SIG-M5 treated with dmso at 0.1 percent for 504 hours (cell line): ENCODE data around the gene SLC6A6.
"Not testable (repeated sequence)": the region's sequence is repeated elsewhere in the genome, so short reads cannot be mapped to it uniquely, and the experiment has no call there.

ENCODE experiments used
- DNase-seq: peaks from one replicate; lab custom pipeline; 2025; ENCODE audit not compliant: unreplicated experiment; lab: John Stamatoyannopoulos, UW

Gene SLC6A6

GRCh38 chr3:14505001-14505802 is 102.8 kb downstream of the SLC6A6 start:
- DNase-seq, result no peak

GRCh38 chr3:14505803-14506500 is 103.5 kb downstream of the SLC6A6 start:
- DNase-seq, result no peak

- DNase-seq, result no peak
These were observed 104.4 kb downstream of the SLC6A6 start for GRCh38 chr3:14506626-14507304.

- DNase-seq, result no peak
These were observed 104.9 kb downstream of the SLC6A6 start for GRCh38 chr3:14507305-14507741.

GRCh38 chr3:14507757-14508504 is 105.5 kb downstream of the SLC6A6 start:
- no peak for DNase-seq

GRCh38 chr3:14508505-14508819 is 106.1 kb downstream of the SLC6A6 start:
- DNase-seq, result no peak

GRCh38 chr3:14508966-14509795 is 106.8 kb downstream of the SLC6A6 start:
- peak; percentile 35 for DNase-seq

GRCh38 chr3:14509796-14510100 is 107.3 kb downstream of the SLC6A6 start:
- no peak for DNase-seq

GRCh38 chr3:14510838-14511622 is 108.6 kb downstream of the SLC6A6 start:
- no peak for DNase-seq

- DNase-seq, result no peak
These were observed 109.3 kb downstream of the SLC6A6 start for GRCh38 chr3:14511623-14512280.

GRCh38 chr3:14512281-14512941 is 110.0 kb downstream of the SLC6A6 start:
- DNase-seq, result no peak

GRCh38 chr3:14512942-14513327 is 110.5 kb downstream of the SLC6A6 start:
- no peak for DNase-seq

- DNase-seq, result no peak
These were observed 111.3 kb downstream of the SLC6A6 start for GRCh38 chr3:14513566-14514322.

GRCh38 chr3:14514323-14514720 is 111.9 kb downstream of the SLC6A6 start:
- no peak for DNase-seq

GRCh38 chr3:14515526-14515925 is 113.1 kb downstream of the SLC6A6 start:
- not testable (repeated sequence) for DNase-seq

GRCh38 chr3:14516738-14517345 is 114.4 kb downstream of the SLC6A6 start:
- DNase-seq, result no peak

GRCh38 chr3:14517601-14518431 is 115.4 kb downstream of the SLC6A6 start:
- no peak for DNase-seq
